ENCODE data around the gene TBC1D16.

Gene TBC1D16

DNA sequence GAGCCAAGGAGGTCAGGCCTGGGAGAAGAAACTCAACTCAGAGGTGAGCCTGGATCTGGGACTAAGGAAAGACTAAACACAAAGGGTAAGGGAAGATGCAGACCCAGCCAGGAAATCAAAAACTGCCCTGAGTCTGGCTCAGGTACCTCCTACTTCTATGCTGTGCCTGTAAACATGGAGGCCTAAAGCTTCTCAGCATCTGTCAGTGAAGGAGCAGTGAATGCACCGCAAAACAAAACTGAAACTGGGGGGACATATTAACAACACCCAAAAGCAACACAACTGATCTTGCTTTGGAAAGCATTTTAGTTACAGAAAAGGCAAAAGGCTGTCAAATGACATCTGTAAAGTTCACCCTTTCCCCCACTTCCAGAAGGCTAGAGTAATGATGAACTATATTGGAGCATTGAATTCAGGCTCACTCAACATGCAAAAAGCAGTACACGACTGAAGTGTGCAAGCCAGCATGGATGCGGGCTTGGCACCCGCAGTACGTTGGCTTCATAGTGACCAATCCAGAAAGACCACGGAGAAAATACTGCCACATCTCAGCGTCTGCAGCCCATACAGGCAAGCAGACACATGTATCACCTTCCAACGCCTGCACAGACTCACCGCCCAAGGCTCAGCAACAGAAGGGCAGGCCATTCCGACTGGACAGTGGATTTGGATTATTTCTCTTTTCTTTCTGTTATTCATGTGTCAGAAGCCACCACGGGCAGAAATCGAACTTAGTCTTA is 3.8 kb downstream of the TBC1D16 start:
- no peak for TF ChIP-seq CTCF (IDR thresholded peaks at IDR 0.05; ENCODE audit: insufficient read depth, low read length, poor library complexity, severe bottlenecking)
- Histone ChIP-seq H3K27me3 (replicated peaks; ENCODE audit: control insufficient read depth, insufficient read depth, low read length) (no peaks in the 10 kb centered on the region; the same call in 1 of the 2 replicates), H3K36me3 (ENCODE audit: control insufficient read depth, insufficient read depth, low read length) (no peaks in the 10 kb centered on the region), H3K4me3 (replicated peaks; ENCODE audit: low read depth, low read length) (no peak overlapping the region)
- no peak for DNase-seq (ENCODE audit: extremely low read depth, insufficient read length)

- Histone ChIP-seq H3K36me3 (ENCODE audit: control insufficient read depth, insufficient read depth, low read length) (no peaks in the 10 kb centered on the region), H3K27me3 (replicated peaks; ENCODE audit: control insufficient read depth, insufficient read depth, low read length) (no peaks in the 10 kb centered on the region), H3K4me3 (replicated peaks; ENCODE audit: low read depth, low read length) (no peak overlapping the region)
- no peak for DNase-seq (ENCODE audit: extremely low read depth, insufficient read length)
- TF ChIP-seq CTCF (IDR thresholded peaks at IDR 0.05; ENCODE audit: insufficient read depth, low read length, poor library complexity, severe bottlenecking) = no peak
Observed at GRCh38 chr17:80030730-80031410, 4.8 kb downstream of the TBC1D16 start.

DNA sequence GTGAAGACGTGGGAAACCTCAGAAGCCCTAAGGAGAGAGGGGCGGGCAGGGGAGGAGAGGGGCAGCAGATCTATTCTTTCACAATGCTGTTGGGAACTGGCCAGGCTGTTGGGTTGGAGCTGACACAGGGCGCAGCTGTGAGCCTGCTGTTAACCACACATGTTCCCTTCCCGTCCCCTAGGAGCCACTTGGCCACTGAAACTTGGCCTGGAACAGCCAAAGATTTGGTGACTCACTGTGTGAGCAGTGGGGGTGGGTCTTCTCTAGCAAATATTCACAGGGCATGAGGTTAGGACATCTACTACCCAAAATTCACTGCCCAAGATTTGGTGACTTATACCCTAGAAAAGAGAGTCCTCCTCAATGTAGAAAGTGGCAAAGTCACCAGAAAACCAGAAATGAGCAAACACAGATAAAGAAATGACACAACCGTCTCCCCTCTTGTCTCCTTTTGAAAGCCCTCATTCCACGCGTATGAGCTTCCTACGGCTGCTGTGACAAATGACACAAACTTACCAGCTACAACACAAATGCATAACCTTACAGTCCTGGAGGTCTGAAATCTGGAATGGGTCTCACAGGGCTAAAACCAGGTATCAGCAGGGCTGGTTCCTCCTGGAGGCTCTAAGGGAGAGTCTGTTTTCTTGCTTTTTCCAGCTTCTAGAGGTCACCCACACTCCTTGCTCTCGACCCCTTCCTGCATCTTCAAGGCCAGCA is 6.3 kb downstream of the TBC1D16 start:
- Histone ChIP-seq H3K36me3 (ENCODE audit: control insufficient read depth, insufficient read depth, low read length) (no peaks in the 10 kb centered on the region), H3K27me3 (replicated peaks; ENCODE audit: control insufficient read depth, insufficient read depth, low read length) (no peaks in the 10 kb centered on the region), H3K4me3 (replicated peaks; ENCODE audit: low read depth, low read length) (no peak overlapping the region)
- no peak for DNase-seq (ENCODE audit: extremely low read depth, insufficient read length)
- TF ChIP-seq CTCF (IDR thresholded peaks at IDR 0.05; ENCODE audit: insufficient read depth, low read length, poor library complexity, severe bottlenecking) = no peak

GRCh38 chr17:80028030-80028429 is 7.6 kb downstream of the TBC1D16 start:
- DNase-seq (ENCODE audit: extremely low read depth, insufficient read length) = no peak
- Histone ChIP-seq H3K27me3 (replicated peaks; ENCODE audit: control insufficient read depth, insufficient read depth, low read length) (no peaks in the 10 kb centered on the region), H3K4me3 (replicated peaks; ENCODE audit: low read depth, low read length) (no peak overlapping the region), H3K36me3 (ENCODE audit: control insufficient read depth, insufficient read depth, low read length) (no peaks in the 10 kb centered on the region)
- no peak for TF ChIP-seq CTCF (IDR thresholded peaks at IDR 0.05; ENCODE audit: insufficient read depth, low read length, poor library complexity, severe bottlenecking)

GRCh38 chr17:80027043-80027435 is 8.6 kb downstream of the TBC1D16 start:
- Histone ChIP-seq H3K36me3 (ENCODE audit: control insufficient read depth, insufficient read depth, low read length) (no peaks in the 10 kb centered on the region), H3K4me3 (replicated peaks; ENCODE audit: low read depth, low read length) (no peak overlapping the region), H3K27me3 (replicated peaks; ENCODE audit: control insufficient read depth, insufficient read depth, low read length) (no peaks in the 10 kb centered on the region)
- no peak for DNase-seq (ENCODE audit: extremely low read depth, insufficient read length)
- TF ChIP-seq CTCF (IDR thresholded peaks at IDR 0.05; ENCODE audit: insufficient read depth, low read length, poor library complexity, severe bottlenecking) = no peak
